Naive thymus-derived CD4-positive, alpha-beta T cell (primary cell): Measurements from ENCODE around the gene DHX40. TPM values are rescaled to one million over a fixed set of nuclear protein-coding genes. Genes with fewer than 3 reads are reported as not detected.

Source experiments
- ATAC-seq: fragments of 150-1000 bp; cut with Tn5 transposase; 2 replicates; pipeline ENCODE4 v1.10.0; 2021; ENCODE audit warnings: mild to moderate bottlenecking, moderate library complexity
- CTCF ChIA-PET: fragments of 350-600 bp; sonication (Branson Sonifier 250); formaldehyde crosslinking; loops from one replicate; lab custom pipeline; 2021; ENCODE audit warnings: antibody characterized with exemption; lab: Charles Lee
- POLR2A ChIA-PET: fragments of 350-600 bp; sonication (Branson Sonifier 250); formaldehyde crosslinking; loops from one replicate; lab custom pipeline; 2021; ENCODE audit warnings: antibody characterized with exemption, inconsistent platforms; lab: Charles Lee
- DNase-seq, 9 donors: peaks; one replicate each; pipeline versions ENCODE4 v3.0.0 to v3.0.0-alpha.2; 2020 to 2022; ENCODE audit warnings: mixed read lengths in 1 of 9
- H3K27ac ChIP-seq: one replicate; pipeline ENCODE4 v1.7.0; 2013; ENCODE audit warnings: mild to moderate bottlenecking, low read depth, low read length, moderate library complexity
- H3K27me3 ChIP-seq, 2 donors: one replicate each; pipeline ENCODE4 v1.7.0; 2013; ENCODE audit warnings: low read length in 2 of 2, mild to moderate bottlenecking in 2 of 2, moderate library complexity in 2 of 2; ENCODE audit not compliant: control insufficient read depth in 2 of 2, insufficient read depth in 2 of 2
- H3K36me3 ChIP-seq, 3 experiments: 1 replicate in 2 of 3; 2 replicates in 1 of 3; pipeline ENCODE4 v1.7.0; 2013; ENCODE audit warnings: low read length in 3 of 3, mild to moderate bottlenecking in 3 of 3, moderate library complexity in 1 of 3; ENCODE audit not compliant: insufficient read depth in 3 of 3, control insufficient read depth in 2 of 3
- H3K4me1 ChIP-seq, 2 donors: one replicate each; pipeline ENCODE4 v1.7.0; 2013; ENCODE audit warnings: low read length in 2 of 2, mild to moderate bottlenecking in 2 of 2, moderate library complexity in 1 of 2; ENCODE audit not compliant: control insufficient read depth in 2 of 2, insufficient read depth in 2 of 2
- H3K4me3 ChIP-seq: 2 replicates; pipeline ENCODE4 v1.7.0; 2013; ENCODE audit warnings: mild to moderate bottlenecking, low read length
- H3K9me3 ChIP-seq, 3 experiments: 1 replicate in 2 of 3; 2 replicates in 1 of 3; pipeline ENCODE4 v1.7.0; 2013; ENCODE audit warnings: low read length in 3 of 3; ENCODE audit not compliant: control insufficient read depth in 2 of 3
- H3K27ac Mint-ChIP-seq, 9 donors: one replicate each; pipeline ENCODE4 v1.8.0; 2020 to 2022; ENCODE audit warnings: mixed read lengths in 9 of 9, mild to moderate bottlenecking in 8 of 9, moderate library complexity in 5 of 9, inconsistent platforms in 2 of 9
- H3K27me3 Mint-ChIP-seq, 5 donors: one replicate each; pipeline ENCODE4 v1.8.0; 2021 to 2022; ENCODE audit warnings: mixed read lengths in 5 of 5, mild to moderate bottlenecking in 1 of 5
- H3K36me3 Mint-ChIP-seq, 5 donors: one replicate each; pipeline ENCODE4 v1.8.0; 2020 to 2022; ENCODE audit warnings: mixed read lengths in 5 of 5, mild to moderate bottlenecking in 3 of 5, inconsistent platforms in 1 of 5
- H3K4me1 Mint-ChIP-seq, 7 donors: one replicate each; pipeline ENCODE4 v1.8.0; 2020 to 2022; ENCODE audit warnings: mixed read lengths in 7 of 7, mild to moderate bottlenecking in 3 of 7, inconsistent platforms in 1 of 7
- H3K4me3 Mint-ChIP-seq, 10 donors: one replicate each; pipeline ENCODE4 v1.8.0; 2020 to 2022; ENCODE audit warnings: mild to moderate bottlenecking in 10 of 10, mixed read lengths in 10 of 10, moderate library complexity in 6 of 10, inconsistent platforms in 2 of 10
- H3K9me3 Mint-ChIP-seq, 11 donors: one replicate each; pipeline ENCODE4 v1.8.0; 2020 to 2022; ENCODE audit warnings: mixed read lengths in 11 of 11, mild to moderate bottlenecking in 4 of 11, inconsistent platforms in 1 of 11, moderate library complexity in 1 of 11
- intact Hi-C, 2 donors: fragments of 100-400 bp; cut with micrococcal nuclease; formaldehyde crosslinking; loops; one replicate each; pipeline ENCODE4 v1.15.1; 2023
- polyA plus RNA-seq, 2 donors: library from polyadenylated mRNA; unstranded; fragments of 300-500 nt; fragmentation: Illumina TruSeq; gene quantifications; one replicate each; pipeline ENCODE4 v1.2.3, GENCODE V29; 2021
- total RNA-seq, 6 experiments: library from RNA in 5 of 6; stranded (reverse) in 5 of 6; gene quantifications; 1 replicate in 5 of 6; 2 replicates in 1 of 6; pipeline ENCODE4 v1.2.3 and lab custom pipeline; 2021 to 2026

DHX40 gene
- total and polyA plus RNA-seq, 7 experiments from 2014 or later = 21.3 to 44.9 (median 28.5) TPM

GRCh38 chr17:59620518-59621259 is 55.3 kb downstream of the DHX40 start:
- peaks cover 26 to 67% (median 57%) of the 10 kb centered on the region in 7 donors for H3K4me1 Mint-ChIP-seq
- ATAC-seq = no peak
- Histone ChIP-seq H3K4me3 (peak overlapping the region; percentile 80), H3K27me3 (no peaks in the 10 kb centered on the region), H3K36me3 (peaks cover 0 to 8% (median 0%) of the 10 kb centered on the region in 3 experiments), H3K27ac (peak overlapping the region; percentile 94), H3K9me3 (no peaks in the 10 kb centered on the region), H3K4me1 (peaks cover 15 to 40% of the 10 kb centered on the region in 2 donors)
- H3K4me3 Mint-ChIP-seq = peak overlapping the region; percentile 92 to 100 (median 96)
- H3K27me3 Mint-ChIP-seq = peaks cover 0 to 3% (median 0%) of the 10 kb centered on the region in 5 donors
- ChIA-PET CTCF (interaction anchor here (1.0 to 1.9 kb wide), 2 partner anchors 14 to 86 kb away, joined by 5 read pairs; partner anchors contain the start of genes PTRH2 and VMP1), POLR2A (interaction anchor here (0.7 to 4.1 kb wide), 6 partner anchors 13 to 273 kb away, joined by 3 to 21 read pairs (median 14); partner anchors contain the start of genes DHX40, PTRH2, RPS6KB1 and VMP1)
- peak in 7 of 9 donors; percentile 14 to 55 (median 24) for DNase-seq
- peaks cover 0 to 8% (median 4%) of the 10 kb centered on the region in 5 donors for H3K36me3 Mint-ChIP-seq
- H3K27ac Mint-ChIP-seq = peak overlapping the region; percentile 94 to 100 (median 99)
- peaks cover 0 to 5% (median 0%) of the 10 kb centered on the region in 11 donors for H3K9me3 Mint-ChIP-seq
- intact Hi-C loops = loop anchor here (1.0 to 10.0 kb wide), 3 partner anchors 11 to 1054 kb away; partner anchors contain the start of genes BCAS3 (in 1 of the 2) and RNFT1 (in 1 of the 2)

GRCh38 chr17:59621771-59622170 is 56.4 kb downstream of the DHX40 start:
- Mint-ChIP-seq H3K27ac (peak overlapping the region in 7 of 9 donors; percentile 8 to 99 (median 86)), H3K4me3 (peak overlapping the region; percentile 48 to 99 (median 94)), H3K4me1 (peaks cover 26 to 76% (median 66%) of the 10 kb centered on the region in 7 donors), H3K36me3 (peaks cover 0 to 8% (median 4%) of the 10 kb centered on the region in 5 donors), H3K27me3 (peaks cover 0 to 3% (median 0%) of the 10 kb centered on the region in 5 donors), H3K9me3 (peaks cover 0 to 5% (median 0%) of the 10 kb centered on the region in 11 donors)
- ATAC-seq = no peak
- no peak for DNase-seq
- peaks cover 24 to 46% of the 10 kb centered on the region in 2 donors for H3K4me1 ChIP-seq
- no peak overlapping the region for H3K4me3 ChIP-seq
- peak overlapping the region; percentile 55 for H3K27ac ChIP-seq
- ChIA-PET POLR2A (no interaction called here), CTCF (no interaction called here)
- intact Hi-C loops = loop anchor here (1.0 to 10.0 kb wide), 3 partner anchors 10 to 1053 kb away; partner anchors contain the start of genes BCAS3 (in 1 of the 2) and RNFT1 (in 1 of the 2)
- peaks cover 0 to 8% (median 0%) of the 10 kb centered on the region in 3 experiments for H3K36me3 ChIP-seq
- H3K9me3 ChIP-seq = no peaks in the 10 kb centered on the region
- no peaks in the 10 kb centered on the region for H3K27me3 ChIP-seq

GRCh38 chr17:59623151-59623550 is 57.7 kb downstream of the DHX40 start:
- Mint-ChIP-seq H3K9me3 (peaks cover 0 to 5% (median 0%) of the 10 kb centered on the region in 11 donors), H3K4me3 (peak overlapping the region in 8 of 10 donors; percentile 2 to 94 (median 20)), H3K27me3 (peaks cover 0 to 3% (median 0%) of the 10 kb centered on the region in 5 donors), H3K36me3 (peaks cover 0 to 8% (median 4%) of the 10 kb centered on the region in 5 donors), H3K4me1 (peaks cover 36 to 80% (median 72%) of the 10 kb centered on the region in 7 donors), H3K27ac (peak overlapping the region in 2 of 9 donors; percentile 31 to 77)
- Histone ChIP-seq H3K4me1 (peaks cover 33 to 49% of the 10 kb centered on the region in 2 donors), H3K27me3 (no peaks in the 10 kb centered on the region), H3K36me3 (peaks cover 0 to 8% (median 0%) of the 10 kb centered on the region in 3 experiments), H3K27ac (no peak overlapping the region), H3K9me3 (no peaks in the 10 kb centered on the region), H3K4me3 (no peak overlapping the region)
- POLR2A ChIA-PET = interaction anchor here (0.6 kb wide), 1 partner anchor 11 kb away, joined by 3 read pairs; no protein-coding TSS in a partner anchor
- intact Hi-C loops = loop anchor here (5.0 to 10.0 kb wide), 2 partner anchors 339 to 1052 kb away; partner anchors contain the start of genes BCAS3 (in 1 of the 2) and RNFT1 (in 1 of the 2)
- DNase-seq (no peak), ATAC-seq (no peak)
- CTCF ChIA-PET = no interaction called here

GRCh38 chr17:59626756-59627155 is 61.3 kb downstream of the DHX40 start:
- CTCF ChIA-PET = no interaction called here
- no peak for DNase-seq
- no peak overlapping the region for H3K27ac Mint-ChIP-seq

DNA sequence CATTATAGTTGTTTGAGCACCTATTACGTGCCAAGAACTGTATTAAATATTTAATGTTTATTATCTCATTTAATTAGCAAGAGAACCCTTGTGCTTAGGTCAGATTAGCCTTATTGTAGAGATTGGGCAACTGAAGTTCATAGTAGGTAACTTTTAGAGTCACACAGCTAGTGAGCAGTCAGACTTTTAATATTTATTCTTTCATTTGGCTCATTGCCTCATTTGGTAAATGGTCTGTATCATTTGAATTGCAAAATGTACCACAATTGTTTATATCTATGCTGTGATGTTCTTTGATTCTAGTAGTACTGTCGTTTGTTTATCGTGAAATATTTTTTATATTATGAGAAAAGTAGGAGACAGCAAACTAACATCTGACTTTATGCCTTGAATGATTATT is 61.9 kb downstream of the DHX40 start:
- Mint-ChIP-seq H3K4me1 (peaks cover 43 to 81% (median 71%) of the 10 kb centered on the region in 7 donors), H3K9me3 (no peaks in the 10 kb centered on the region), H3K4me3 (no peak overlapping the region), H3K27me3 (no peaks in the 10 kb centered on the region), H3K36me3 (peaks cover 0 to 18% (median 8%) of the 10 kb centered on the region in 5 donors), H3K27ac (no peak overlapping the region)
- ATAC-seq (no peak), DNase-seq (no peak)
- Histone ChIP-seq H3K4me3 (no peak overlapping the region), H3K27ac (no peak overlapping the region), H3K27me3 (no peaks in the 10 kb centered on the region), H3K36me3 (no peaks in the 10 kb centered on the region), H3K4me1 (peaks cover 39 to 42% of the 10 kb centered on the region in 2 donors), H3K9me3 (no peaks in the 10 kb centered on the region)
- intact Hi-C loops = loop anchor here in 1 of 2 donors (10.0 kb wide), 1 partner anchor 1048 kb away; the partner anchor contains the start of gene BCAS3
- CTCF ChIA-PET = no interaction called here
- POLR2A ChIA-PET = no interaction called here

More at GRCh38 chr17:59626756-59627155, 61.3 kb downstream of the DHX40 start:
- H3K4me1 ChIP-seq = peaks cover 40 to 46% of the 10 kb centered on the region in 2 donors
- no peaks in the 10 kb centered on the region for H3K27me3 ChIP-seq
- POLR2A ChIA-PET = interaction anchor here (0.6 kb wide), 1 partner anchor 17 kb away, joined by 3 read pairs; no protein-coding TSS in a partner anchor
- H3K27ac ChIP-seq = no peak overlapping the region
- H3K9me3 Mint-ChIP-seq = no peaks in the 10 kb centered on the region
- no peaks in the 10 kb centered on the region for H3K27me3 Mint-ChIP-seq
- H3K36me3 Mint-ChIP-seq = peaks cover 0 to 18% (median 8%) of the 10 kb centered on the region in 5 donors
- no peaks in the 10 kb centered on the region for H3K9me3 ChIP-seq
- no peak overlapping the region for H3K4me3 ChIP-seq
- H3K4me3 Mint-ChIP-seq = no peak overlapping the region
- intact Hi-C loops = loop anchor here in 1 of 2 donors (10.0 kb wide), 1 partner anchor 1048 kb away; the partner anchor contains the start of gene BCAS3
- H3K4me1 Mint-ChIP-seq = peaks cover 43 to 82% (median 75%) of the 10 kb centered on the region in 7 donors
- no peaks in the 10 kb centered on the region for H3K36me3 ChIP-seq
- ATAC-seq = no peak

DNA sequence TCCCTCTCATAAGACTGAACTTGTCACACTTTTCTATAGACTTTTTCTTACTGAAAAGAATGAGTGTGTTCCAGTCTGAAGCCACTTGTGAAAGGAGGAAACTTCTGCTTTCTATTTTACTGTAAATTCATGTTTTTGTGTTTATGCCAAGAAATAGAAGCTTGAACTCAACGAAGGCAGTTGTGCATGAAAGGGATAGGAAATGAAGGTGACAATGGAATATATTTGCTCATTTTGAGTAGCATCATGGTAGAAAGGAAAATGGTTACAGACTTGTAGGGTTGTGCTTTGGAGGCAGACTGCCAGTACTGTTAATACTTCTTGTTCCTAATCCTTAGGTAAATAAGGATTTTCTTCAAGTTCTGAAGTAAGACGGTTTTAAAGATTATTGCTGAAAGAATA is 62.4 kb downstream of the DHX40 start:
- CTCF ChIA-PET = no interaction called here
- Mint-ChIP-seq H3K4me3 (peak overlapping the region in 2 of 10 donors; percentile 5 to 17), H3K27me3 (no peaks in the 10 kb centered on the region), H3K27ac (peak overlapping the region in 1 of 9 donors; percentile 11), H3K4me1 (peaks cover 44 to 81% (median 71%) of the 10 kb centered on the region in 7 donors), H3K9me3 (no peaks in the 10 kb centered on the region), H3K36me3 (peaks cover 0 to 18% (median 8%) of the 10 kb centered on the region in 5 donors)
- Histone ChIP-seq H3K4me3 (no peak overlapping the region), H3K27me3 (no peaks in the 10 kb centered on the region), H3K9me3 (no peaks in the 10 kb centered on the region), H3K4me1 (peaks cover 44% of the 10 kb centered on the region in 2 donors), H3K27ac (no peak overlapping the region), H3K36me3 (no peaks in the 10 kb centered on the region)
- intact Hi-C loops = loop anchor here in 1 of 2 donors (10.0 kb wide), 1 partner anchor 1047 kb away; the partner anchor contains the start of gene BCAS3
- DNase-seq (no peak), ATAC-seq (no peak)
- POLR2A ChIA-PET = no interaction called here
